Sigmoid colon (tissue), 7 donors: Measurements from ENCODE around the gene C19orf47. TPM values are rescaled to one million over a fixed set of nuclear protein-coding genes. Genes with fewer than 3 reads are reported as not detected.

ENCODE experiments used
- DNase-seq: peaks from one replicate; pipeline ENCODE4 v3.0.0-alpha.2; 2019
- H3K27ac ChIP-seq, 4 donors: fragments of 200-600 bp; sonication (generic); one replicate each; pipeline ENCODE4 v1.5.1; 2016 to 2019; ENCODE audit warnings: mild to moderate bottlenecking in 1 of 4
- H3K27me3 ChIP-seq, 3 donors: fragments of 200-600 bp; sonication (generic); one replicate each; pipeline ENCODE4 v1.5.1; 2019; ENCODE audit warnings: mild to moderate bottlenecking in 1 of 3
- H3K36me3 ChIP-seq, 4 donors: fragments of 200-600 bp; sonication (generic); one replicate each; pipeline ENCODE4 v1.5.1; 2016 to 2019
- H3K4me1 ChIP-seq, 4 donors: fragments of 200-600 bp; sonication (generic); one replicate each; pipeline ENCODE4 v1.5.1; 2017 to 2019
- H3K4me3 ChIP-seq, 4 donors: fragments of 200-600 bp; sonication (generic); one replicate each; pipeline ENCODE4 v1.5.1; 2017 to 2019; ENCODE audit warnings: mild to moderate bottlenecking in 2 of 4, moderate library complexity in 1 of 4
- H3K9me3 ChIP-seq, 4 donors: fragments of 200-600 bp in 3 of 4; sonication (generic) in 3 of 4; one replicate each; pipeline versions ENCODE4 v1.5.1 to v1.6.1; 2013 to 2019
- EP300 ChIP-seq, 4 donors: sonication (generic); formaldehyde crosslinking; IDR thresholded peaks; one replicate each; pipeline ENCODE4 v1.6.1; 2017; ENCODE audit warnings: antibody characterized with exemption in 4 of 4
- POLR2A ChIP-seq, 2 donors: fragments of 450-650 bp; IDR thresholded peaks; one replicate each; pipeline ENCODE4 v1.6.1; 2016; ENCODE audit warnings: antibody characterized with exemption in 2 of 2, mild to moderate bottlenecking in 2 of 2, moderate library complexity in 2 of 2
- POLR2AphosphoS5 ChIP-seq, 4 donors: sonication (generic); formaldehyde crosslinking; IDR thresholded peaks; one replicate each; pipeline ENCODE4 v1.6.1; 2017; ENCODE audit warnings: antibody characterized with exemption in 4 of 4
- WGBS, 2 donors: extraction: QIAGEN DNeasy Blood & Tissue Kit; methylation state at CpG; one replicate each; pipeline ENCODE4 v1.1.7; 2013; 5-methylcytosine and 5-hydroxymethylcytosine counted together
- intact Hi-C: fragments of 100-400 bp; cut with DNase I; formaldehyde crosslinking; loops from one replicate; pipeline ENCODE4 v1.15.1; 2023
- polyA plus RNA-seq, 3 donors: library from polyadenylated mRNA; stranded (reverse); fragments of 200-250 nt; gene quantifications; one replicate each; pipeline ENCODE4 v1.2.3, GENCODE V29; 2013
- total RNA-seq, 4 donors: library from RNA; depleted of rRNA; stranded (reverse); fragments of >200 nt; gene quantifications; one replicate each; pipeline ENCODE4 v1.1.0, GENCODE V29; 2016
- TF ChIP-seq, protein P1 (sequence below), 4 experiments: fragments of 450-650 bp in 3 of 4; fragments of 200-600 bp in 1 of 4; IDR thresholded peaks; one replicate each; pipeline ENCODE4 v1.5.1; 2016 to 2019; ENCODE audit warnings: antibody characterized with exemption in 4 of 4, mild to moderate bottlenecking in 3 of 4, moderate library complexity in 2 of 4
- donor health status: healthy with polysubstance abuse.
- donor health status: Bipolar disorder and iron deficiency.
- donor health status: healthy.

C19orf47 gene
- total and polyA plus RNA-seq, 7 donors: 7.9 to 16.7 (median 10.5) TPM

- Histone ChIP-seq H3K4me3 (peak overlapping the region in 1 of 4 donors; percentile 99), H3K27me3 (no peaks in the 10 kb centered on the region), H3K36me3 (no peaks in the 10 kb centered on the region), H3K4me1 (peaks cover 0 to 39% (median 34%) of the 10 kb centered on the region in 4 donors), H3K9me3 (no peaks in the 10 kb centered on the region), H3K27ac (peak overlapping the region; percentile 96 to 99 (median 98))
- intact Hi-C loops: loop anchor here (5.0 to 10.0 kb wide), 2 partner anchors 138 to 1021 kb away; partner anchors contain the start of gene SERTAD1
- DNase-seq: peak; percentile 56
- TF ChIP-seq POLR2AphosphoS5 (IDR thresholded peaks at IDR 0.05) (no peak), POLR2A (IDR thresholded peaks at IDR 0.05) (no peak), EP300 (IDR thresholded peaks at IDR 0.05) (no peak)
- TF ChIP-seq, protein P1, sequence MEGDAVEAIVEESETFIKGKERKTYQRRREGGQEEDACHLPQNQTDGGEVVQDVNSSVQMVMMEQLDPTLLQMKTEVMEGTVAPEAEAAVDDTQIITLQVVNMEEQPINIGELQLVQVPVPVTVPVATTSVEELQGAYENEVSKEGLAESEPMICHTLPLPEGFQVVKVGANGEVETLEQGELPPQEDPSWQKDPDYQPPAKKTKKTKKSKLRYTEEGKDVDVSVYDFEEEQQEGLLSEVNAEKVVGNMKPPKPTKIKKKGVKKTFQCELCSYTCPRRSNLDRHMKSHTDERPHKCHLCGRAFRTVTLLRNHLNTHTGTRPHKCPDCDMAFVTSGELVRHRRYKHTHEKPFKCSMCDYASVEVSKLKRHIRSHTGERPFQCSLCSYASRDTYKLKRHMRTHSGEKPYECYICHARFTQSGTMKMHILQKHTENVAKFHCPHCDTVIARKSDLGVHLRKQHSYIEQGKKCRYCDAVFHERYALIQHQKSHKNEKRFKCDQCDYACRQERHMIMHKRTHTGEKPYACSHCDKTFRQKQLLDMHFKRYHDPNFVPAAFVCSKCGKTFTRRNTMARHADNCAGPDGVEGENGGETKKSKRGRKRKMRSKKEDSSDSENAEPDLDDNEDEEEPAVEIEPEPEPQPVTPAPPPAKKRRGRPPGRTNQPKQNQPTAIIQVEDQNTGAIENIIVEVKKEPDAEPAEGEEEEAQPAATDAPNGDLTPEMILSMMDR (IDR thresholded peaks at IDR 0.05): no peak
- WGBS, 2 donors: 82 to 87% methylated on average over 16 of the region's 16 CpGs
Observed at GRCh38 chr19:40286235-40286970, 61.8 kb downstream of the C19orf47 start.

- H3K27me3 ChIP-seq: no peaks in the 10 kb centered on the region
- H3K36me3 ChIP-seq: no peaks in the 10 kb centered on the region
- TF ChIP-seq POLR2AphosphoS5 (IDR thresholded peaks at IDR 0.05) (peak in 3 of 4 donors; percentile 18 to 86 (median 26)), POLR2A (IDR thresholded peaks at IDR 0.05) (no peak), EP300 (IDR thresholded peaks at IDR 0.05) (peak in 1 of 4 donors; percentile 55)
- TF ChIP-seq, protein P1 (IDR thresholded peaks at IDR 0.05): no peak
- H3K4me3 ChIP-seq: peak overlapping the region; percentile 91 to 100 (median 98)
- peaks cover 0 to 47% (median 42%) of the 10 kb centered on the region in 4 donors for H3K4me1 ChIP-seq
- peak; percentile 100 for DNase-seq
- intact Hi-C loops: loop anchor here (5.0 to 10.0 kb wide), 2 partner anchors 139 to 1022 kb away; partner anchors contain the start of gene SERTAD1
- WGBS, 2 donors: 15% methylated on average over 42 of the region's 42 CpGs
- no peaks in the 10 kb centered on the region for H3K9me3 ChIP-seq
- H3K27ac ChIP-seq: peak overlapping the region; percentile 96 to 99 (median 98)
Observed at GRCh38 chr19:40285353-40286234, 62.6 kb downstream of the C19orf47 start.

- Histone ChIP-seq H3K9me3 (no peaks in the 10 kb centered on the region), H3K36me3 (no peaks in the 10 kb centered on the region), H3K27me3 (no peaks in the 10 kb centered on the region), H3K4me1 (peaks cover 0 to 56% (median 51%) of the 10 kb centered on the region in 4 donors), H3K27ac (peak within 1 kb of the TSS; percentile 96 to 99 (median 98)), H3K4me3 (peak within 1 kb of the TSS; percentile 91 to 100 (median 98))
- 0 to 1% methylated on average over 84 of the region's 84 CpGs for WGBS, 2 donors
- intact Hi-C loops: loop anchor here (5.0 to 10.0 kb wide), 3 partner anchors 92 to 1023 kb away; partner anchors contain the start of genes MAP3K10 and SERTAD1
- DNase-seq: peak; percentile 85
- TF ChIP-seq, protein P1 (IDR thresholded peaks at IDR 0.05): no peak
- peak in 1 of 4 donors; percentile 46 for TF ChIP-seq POLR2AphosphoS5 (IDR thresholded peaks at IDR 0.05)
Observed at GRCh38 chr19:40284501-40285352, 63.5 kb downstream of the C19orf47 start, which contains the start of gene AKT2. Gene AKT2 (minus strand): TSS chr19:40285345. CDS start chr19:40265267, 20,078 bp downstream.

- Histone ChIP-seq H3K4me1 (peaks cover 0 to 62% (median 57%) of the 10 kb centered on the region in 4 donors), H3K27ac (peak overlapping the region; percentile 96 to 99 (median 98))
- DNase-seq: no peak
Observed at GRCh38 chr19:40284251-40284500, 64.0 kb downstream of the C19orf47 start.

More at GRCh38 chr19:40284251-40284500, 64.0 kb downstream of the C19orf47 start:
- TF ChIP-seq, protein P1 (IDR thresholded peaks at IDR 0.05): no peak
- no peak for TF ChIP-seq POLR2AphosphoS5 (IDR thresholded peaks at IDR 0.05)
- TF ChIP-seq POLR2A (IDR thresholded peaks at IDR 0.05): no peak
- TF ChIP-seq EP300 (IDR thresholded peaks at IDR 0.05): no peak
- Histone ChIP-seq H3K27me3 (no peaks in the 10 kb centered on the region), H3K4me3 (peak overlapping the region; percentile 91 to 100 (median 98)), H3K9me3 (no peaks in the 10 kb centered on the region), H3K36me3 (no peaks in the 10 kb centered on the region)
- intact Hi-C loops: loop anchor here (5.0 to 10.0 kb wide), 2 partner anchors 92 to 141 kb away; partner anchors contain the start of genes MAP3K10 and SERTAD1
- 3 to 6% methylated on average over 4 of the region's 4 CpGs for WGBS, 2 donors
